Central memory CD4-positive, alpha-beta T cell (primary cell): ENCODE measurements around the gene SHROOM2.
"Not testable (repeated sequence)": the region's sequence is repeated elsewhere in the genome, so short reads cannot be mapped to it uniquely, and the experiment has no call there.

ENCODE experiments used
- DNase-seq: peaks from one replicate; pipeline ENCODE4 v3.0.0; 2022
- total RNA-seq, 3 experiments: gene quantifications; one replicate each; lab custom pipeline; 2026; lab: John Stamatoyannopoulos, UW

SHROOM2 gene
- 0 reads per million in 3 experiments for total RNA-seq

- no peak for DNase-seq
Measured at GRCh38 chrX:9785944-9786797, at the start of gene SHROOM2. TSS of gene SHROOM2 (plus strand) at chrX:9786429. CDS start at chrX:9786546, 117 bp downstream.

GRCh38 chrX:9737363-9737762 lies 48.9 kb upstream of the SHROOM2 start:
- DNase-seq, result no peak

- no peak for DNase-seq
Measured at GRCh38 chrX:9738151-9738550, 48.1 kb upstream of the SHROOM2 start.

- DNase-seq, result no peak
Measured at GRCh38 chrX:9739130-9739529, 47.1 kb upstream of the SHROOM2 start.

GRCh38 chrX:9745417-9746115 lies 40.7 kb upstream of the SHROOM2 start:
- DNase-seq, result no peak

- no peak for DNase-seq
Measured at GRCh38 chrX:9746148-9746888, 39.9 kb upstream of the SHROOM2 start.

- DNase-seq, result no peak
Measured at GRCh38 chrX:9747644-9748043, 38.6 kb upstream of the SHROOM2 start.

- no peak for DNase-seq
Measured at GRCh38 chrX:9749146-9749692, 37.0 kb upstream of the SHROOM2 start.

GRCh38 chrX:9757366-9757765 lies 28.9 kb upstream of the SHROOM2 start:
- no peak for DNase-seq

- DNase-seq, result no peak
Measured at GRCh38 chrX:9758021-9758638, 28.1 kb upstream of the SHROOM2 start.

- no peak for DNase-seq
Measured at GRCh38 chrX:9759337-9759736, 26.9 kb upstream of the SHROOM2 start.

GRCh38 chrX:9765072-9765736 lies 21.0 kb upstream of the SHROOM2 start:
- DNase-seq, result no peak

- DNase-seq, result no peak
Measured at GRCh38 chrX:9765737-9766097, 20.5 kb upstream of the SHROOM2 start, which contains the start of gene GPR143. TSS of gene GPR143 (minus strand) at chrX:9765847. CDS start at chrX:9765817, 30 bp downstream.

GRCh38 chrX:9767375-9767774 lies 18.9 kb upstream of the SHROOM2 start:
- DNase-seq, result no peak

GRCh38 chrX:9768321-9768839 lies 17.8 kb upstream of the SHROOM2 start:
- not testable (repeated sequence) for DNase-seq

- DNase-seq, result no peak
Measured at GRCh38 chrX:9770319-9770718, 15.9 kb upstream of the SHROOM2 start.

- DNase-seq, result no peak
Measured at GRCh38 chrX:9772943-9773342, 13.3 kb upstream of the SHROOM2 start.

GRCh38 chrX:9775930-9776329 lies 10.3 kb upstream of the SHROOM2 start:
- DNase-seq, result no peak

GRCh38 chrX:9781941-9782340 lies 4.3 kb upstream of the SHROOM2 start:
- no peak for DNase-seq

GRCh38 chrX:9784332-9784731 lies 1.9 kb upstream of the SHROOM2 start:
- DNase-seq, result no peak

GRCh38 chrX:9785254-9785943 lies 830 bp upstream of the SHROOM2 start:
- DNase-seq, result no peak
